OCI-LY7 (cell line): Measurements from ENCODE around the gene ALDH3A1.

Experiments used
- CTCF ChIP-seq: fragments of 200-600 bp; sonication (generic); conservative IDR thresholded peaks from 2 replicates; pipeline ENCODE4 v1.5.1; 2014; ENCODE audit warnings: mild to moderate bottlenecking, antibody characterized with exemption, low read length, moderate library complexity, mixed read lengths
- EZH2phosphoT487 ChIP-seq: fragments of 200-600 bp; sonication (generic); IDR thresholded peaks from 2 replicates; pipeline ENCODE4 v1.6.1; 2018; ENCODE audit warnings: low read depth, borderline replicate concordance, mild to moderate bottlenecking, mixed run types, antibody characterized with exemption, low read length, moderate library complexity, mixed read lengths

GRCh38 chr17:19717031-19717360 lies 31.1 kb downstream of the ALDH3A1 start:
- TF ChIP-seq CTCF (no peak), EZH2phosphoT487 (no peak)
